IMR-90 (cell line): Measurements from ENCODE around the gene NOC2L.

ENCODE experiments used
- BHLHE40 ChIP-seq: fragments of 150-350 bp; IDR thresholded peaks from 2 replicates; pipeline ENCODE4 v1.6.1; 2016; ENCODE audit warnings: mild to moderate bottlenecking, low read depth, low read length
- CEBPB ChIP-seq: IDR thresholded peaks from 2 replicates; pipeline ENCODE4 v1.6.1; 2012; ENCODE audit warnings: low read depth, low read length, improper control_type of control experiment
- MAZ ChIP-seq: IDR thresholded peaks from 2 replicates; pipeline ENCODE4 v1.6.1; 2012; ENCODE audit warnings: low read depth, mild to moderate bottlenecking, low read length, improper control_type of control experiment, moderate library complexity, borderline replicate concordance
- MXI1 ChIP-seq: IDR thresholded peaks from 2 replicates; pipeline ENCODE4 v1.6.1; 2012; ENCODE audit warnings: low read depth, mild to moderate bottlenecking, low read length, moderate library complexity, borderline replicate concordance
- POLR2A ChIP-seq: IDR thresholded peaks from 2 replicates; pipeline ENCODE4 v1.6.1; 2012; ENCODE audit warnings: mild to moderate bottlenecking, low read depth, low read length
- RAD21 ChIP-seq: IDR thresholded peaks from 2 replicates; pipeline ENCODE4 v1.6.1; 2012; ENCODE audit warnings: low read length, improper control_type of control experiment
- RCOR1 ChIP-seq: IDR thresholded peaks from 2 replicates; pipeline ENCODE4 v1.6.1; 2012; ENCODE audit warnings: mild to moderate bottlenecking, low read length, improper control_type of control experiment; ENCODE audit not compliant: insufficient replicate concordance
- RFX5 ChIP-seq: IDR thresholded peaks from 2 replicates; pipeline ENCODE4 v1.8.0; 2012; ENCODE audit warnings: low read depth, mild to moderate bottlenecking, low read length, moderate library complexity
- TF ChIP-seq, protein P1 (sequence below): conservative IDR thresholded peaks from 2 replicates; pipeline ENCODE4 v1.5.1; 2012; ENCODE audit warnings: mild to moderate bottlenecking, low read depth, low read length, improper control_type of control experiment
- TF ChIP-seq, protein P2 (sequence below): fragments of 150-350 bp; IDR thresholded peaks from 2 replicates; pipeline ENCODE4 v1.6.1; 2017; ENCODE audit warnings: mild to moderate bottlenecking, antibody characterized with exemption, low read length, low read depth
- TF ChIP-seq, protein P3 (sequence below): fragments of 150-350 bp; IDR thresholded peaks from 2 replicates; pipeline ENCODE4 v1.6.1; 2016; ENCODE audit warnings: low read depth, mild to moderate bottlenecking, low read length, moderate library complexity, borderline replicate concordance

DNA sequence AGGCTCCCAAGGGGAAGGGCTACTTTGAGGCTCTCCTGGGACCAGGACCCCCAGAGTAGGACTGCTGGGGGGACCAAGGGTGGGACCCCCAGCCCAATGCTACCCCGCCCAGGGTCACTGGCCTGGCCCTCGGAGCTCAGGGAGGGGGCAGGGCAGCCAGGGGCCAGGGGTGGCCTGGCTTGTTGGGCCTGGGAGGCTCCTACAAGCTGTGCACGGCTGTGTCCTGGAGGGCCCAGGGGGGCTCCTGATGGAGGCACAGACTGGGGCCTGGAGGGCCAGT, 38.6 kb upstream of the NOC2L start:
- TF ChIP-seq, protein P1, sequence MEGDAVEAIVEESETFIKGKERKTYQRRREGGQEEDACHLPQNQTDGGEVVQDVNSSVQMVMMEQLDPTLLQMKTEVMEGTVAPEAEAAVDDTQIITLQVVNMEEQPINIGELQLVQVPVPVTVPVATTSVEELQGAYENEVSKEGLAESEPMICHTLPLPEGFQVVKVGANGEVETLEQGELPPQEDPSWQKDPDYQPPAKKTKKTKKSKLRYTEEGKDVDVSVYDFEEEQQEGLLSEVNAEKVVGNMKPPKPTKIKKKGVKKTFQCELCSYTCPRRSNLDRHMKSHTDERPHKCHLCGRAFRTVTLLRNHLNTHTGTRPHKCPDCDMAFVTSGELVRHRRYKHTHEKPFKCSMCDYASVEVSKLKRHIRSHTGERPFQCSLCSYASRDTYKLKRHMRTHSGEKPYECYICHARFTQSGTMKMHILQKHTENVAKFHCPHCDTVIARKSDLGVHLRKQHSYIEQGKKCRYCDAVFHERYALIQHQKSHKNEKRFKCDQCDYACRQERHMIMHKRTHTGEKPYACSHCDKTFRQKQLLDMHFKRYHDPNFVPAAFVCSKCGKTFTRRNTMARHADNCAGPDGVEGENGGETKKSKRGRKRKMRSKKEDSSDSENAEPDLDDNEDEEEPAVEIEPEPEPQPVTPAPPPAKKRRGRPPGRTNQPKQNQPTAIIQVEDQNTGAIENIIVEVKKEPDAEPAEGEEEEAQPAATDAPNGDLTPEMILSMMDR: no peak
- TF ChIP-seq POLR2A (no peak), BHLHE40 (no peak), CEBPB (no peak), RAD21 (no peak), RCOR1 (no peak), MXI1 (no peak), RFX5 (no peak), MAZ (no peak)
- TF ChIP-seq, protein P2, sequence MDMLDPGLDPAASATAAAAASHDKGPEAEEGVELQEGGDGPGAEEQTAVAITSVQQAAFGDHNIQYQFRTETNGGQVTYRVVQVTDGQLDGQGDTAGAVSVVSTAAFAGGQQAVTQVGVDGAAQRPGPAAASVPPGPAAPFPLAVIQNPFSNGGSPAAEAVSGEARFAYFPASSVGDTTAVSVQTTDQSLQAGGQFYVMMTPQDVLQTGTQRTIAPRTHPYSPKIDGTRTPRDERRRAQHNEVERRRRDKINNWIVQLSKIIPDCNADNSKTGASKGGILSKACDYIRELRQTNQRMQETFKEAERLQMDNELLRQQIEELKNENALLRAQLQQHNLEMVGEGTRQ: no peak
- TF ChIP-seq, protein P3, sequence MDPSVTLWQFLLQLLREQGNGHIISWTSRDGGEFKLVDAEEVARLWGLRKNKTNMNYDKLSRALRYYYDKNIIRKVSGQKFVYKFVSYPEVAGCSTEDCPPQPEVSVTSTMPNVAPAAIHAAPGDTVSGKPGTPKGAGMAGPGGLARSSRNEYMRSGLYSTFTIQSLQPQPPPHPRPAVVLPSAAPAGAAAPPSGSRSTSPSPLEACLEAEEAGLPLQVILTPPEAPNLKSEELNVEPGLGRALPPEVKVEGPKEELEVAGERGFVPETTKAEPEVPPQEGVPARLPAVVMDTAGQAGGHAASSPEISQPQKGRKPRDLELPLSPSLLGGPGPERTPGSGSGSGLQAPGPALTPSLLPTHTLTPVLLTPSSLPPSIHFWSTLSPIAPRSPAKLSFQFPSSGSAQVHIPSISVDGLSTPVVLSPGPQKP: no peak
